Stimulated activated CD4-positive, alpha-beta T cell treated with anti-CD3 and anti-CD28 coated beads, Interleukin-1b, Interleukin-23, amount 100 ng/mL, for 24 hours (primary cell): Measurements from ENCODE around the gene ARHGEF10L.

ENCODE experiments used
- DNase-seq, 4 experiments: peaks; one replicate each; pipeline ENCODE4 v3.0.0-alpha.2; 2020; ENCODE audit warnings: low read depth in 4 of 4, low spot score in 1 of 4

The ARHGEF10L gene

GRCh38 chr1:17672226-17672625 lies 132.7 kb downstream of the ARHGEF10L start:
- no peak for DNase-seq

GRCh38 chr1:17673329-17674072 lies 134.0 kb downstream of the ARHGEF10L start:
- DNase-seq: no peak

DNA sequence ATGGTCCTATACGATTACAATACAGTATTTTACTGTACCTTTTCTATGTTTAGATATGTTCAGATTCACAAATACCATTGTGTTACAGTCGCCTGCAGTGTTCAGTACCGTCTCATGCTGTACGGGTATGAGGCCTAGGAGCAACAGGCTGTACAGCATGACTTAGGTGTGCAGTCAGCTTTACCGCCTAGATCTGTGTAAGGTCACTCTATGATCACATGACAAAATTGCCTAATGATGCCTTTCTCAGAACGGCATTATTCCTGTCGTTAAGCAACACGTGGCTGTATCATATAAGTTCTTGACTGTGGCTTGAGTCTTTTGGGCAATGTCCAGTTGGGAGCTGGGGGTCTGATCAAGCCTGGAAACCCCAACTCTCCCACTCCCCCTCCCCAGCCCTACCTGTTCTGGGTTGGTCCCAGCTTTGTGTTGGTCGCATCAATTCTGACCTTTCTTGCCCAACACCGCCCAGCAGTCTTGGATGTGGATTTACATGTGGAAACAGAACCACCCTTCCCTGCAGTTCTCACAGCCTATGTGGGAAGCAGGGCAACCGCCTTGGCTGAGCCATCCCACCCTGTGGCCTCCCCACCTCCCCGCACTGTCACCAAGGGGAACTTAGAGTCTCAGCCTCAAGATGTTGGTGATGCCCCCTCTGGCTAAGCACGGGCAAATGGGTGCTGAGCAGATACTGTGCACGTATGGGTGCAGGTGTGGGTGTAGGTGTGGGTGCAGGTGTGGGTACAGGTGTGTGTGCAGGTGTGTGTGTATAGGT lies 135.4 kb downstream of the ARHGEF10L start:
- no peak for DNase-seq

DNA sequence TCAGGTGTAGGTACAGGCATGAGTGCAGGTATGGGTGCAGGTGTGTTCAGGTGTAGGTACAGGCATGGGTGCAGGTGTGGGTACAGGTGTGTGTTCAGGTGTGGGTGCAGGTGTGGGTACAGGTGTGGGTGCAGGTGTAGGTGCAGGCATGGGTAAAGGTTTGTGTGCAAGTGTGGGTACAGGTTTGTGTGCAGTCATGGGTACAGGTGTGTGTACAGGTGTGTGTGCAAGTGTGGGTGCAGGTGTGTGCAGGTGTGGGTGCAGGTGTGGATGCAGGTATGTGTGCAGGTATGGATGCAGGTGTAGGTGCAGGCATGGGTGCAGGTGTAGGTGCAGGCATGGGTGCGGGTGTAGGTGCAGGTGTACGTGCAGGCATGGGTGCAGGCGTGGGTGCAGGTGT lies 136.2 kb downstream of the ARHGEF10L start:
- DNase-seq: no peak

- no peak for DNase-seq
Measured at GRCh38 chr1:17676387-17677060, 137.0 kb downstream of the ARHGEF10L start.

DNA sequence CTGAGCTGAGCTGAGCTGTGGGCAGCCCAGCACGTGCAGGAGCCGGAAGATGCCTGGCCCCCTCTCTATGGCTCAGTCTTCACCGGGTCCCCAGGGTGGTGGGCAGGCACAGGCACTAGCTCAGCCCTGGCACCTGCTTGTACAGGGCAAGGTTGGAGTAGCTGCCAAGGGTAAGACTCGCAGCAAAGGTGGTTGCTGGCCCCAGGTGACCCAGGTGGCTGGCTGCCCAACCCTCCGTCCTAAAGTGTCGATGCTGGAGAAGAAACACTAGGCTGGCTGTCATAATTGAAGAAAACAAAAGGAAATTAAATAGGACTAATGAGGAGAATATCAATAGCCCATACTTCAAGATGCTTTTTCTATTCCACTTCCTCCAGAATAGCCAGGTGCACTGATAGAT lies 138.5 kb downstream of the ARHGEF10L start:
- no peak for DNase-seq

- no peak for DNase-seq
Measured at GRCh38 chr1:17679856-17680255, 140.4 kb downstream of the ARHGEF10L start.

- no peak for DNase-seq
Measured at GRCh38 chr1:17680308-17680707, 140.8 kb downstream of the ARHGEF10L start.

DNA sequence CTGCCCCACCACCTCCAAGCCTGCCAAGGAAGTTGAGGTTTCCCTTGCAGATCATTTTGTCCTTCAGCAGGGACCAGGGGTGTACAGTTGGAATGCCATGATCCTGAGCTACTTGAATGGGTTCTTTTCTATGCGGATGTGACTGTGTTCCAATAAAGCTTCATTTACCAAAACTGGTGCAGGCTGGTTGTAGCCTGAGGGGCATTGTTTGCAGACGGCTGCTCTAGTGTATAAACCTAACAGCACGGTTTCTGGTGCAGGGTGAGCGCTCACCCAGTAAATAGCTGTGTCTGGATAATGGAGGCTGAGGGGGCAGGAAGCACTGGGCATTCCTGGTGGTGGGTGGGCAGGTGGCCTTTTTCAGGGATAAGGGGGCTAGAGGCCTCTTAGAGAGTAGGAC lies 142.9 kb downstream of the ARHGEF10L start:
- no peak for DNase-seq

GRCh38 chr1:17683598-17683997 lies 144.1 kb downstream of the ARHGEF10L start:
- no peak for DNase-seq

DNA sequence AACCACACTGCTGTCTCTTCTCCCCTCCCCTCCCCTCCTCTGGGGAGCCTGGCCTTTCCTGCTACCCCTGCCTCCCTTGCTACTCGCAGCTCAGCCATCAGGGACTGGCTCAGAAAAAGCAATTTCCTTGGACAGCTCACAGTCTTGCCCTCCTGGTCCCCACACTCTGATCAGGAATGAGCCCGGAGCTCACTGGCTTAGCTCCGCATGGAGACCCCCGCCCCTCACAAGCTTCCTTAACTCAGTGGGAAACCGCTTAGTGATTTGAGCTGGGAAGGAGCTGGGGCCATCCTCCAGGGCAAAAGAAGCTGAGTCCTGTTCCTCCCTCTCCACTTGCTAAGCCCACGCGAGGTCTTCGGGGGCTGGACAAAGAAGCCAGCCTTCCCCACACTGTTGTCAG lies 145.3 kb downstream of the ARHGEF10L start:
- DNase-seq: no peak

- no peak for DNase-seq
Measured at GRCh38 chr1:17686258-17686657, 146.8 kb downstream of the ARHGEF10L start.

DNA sequence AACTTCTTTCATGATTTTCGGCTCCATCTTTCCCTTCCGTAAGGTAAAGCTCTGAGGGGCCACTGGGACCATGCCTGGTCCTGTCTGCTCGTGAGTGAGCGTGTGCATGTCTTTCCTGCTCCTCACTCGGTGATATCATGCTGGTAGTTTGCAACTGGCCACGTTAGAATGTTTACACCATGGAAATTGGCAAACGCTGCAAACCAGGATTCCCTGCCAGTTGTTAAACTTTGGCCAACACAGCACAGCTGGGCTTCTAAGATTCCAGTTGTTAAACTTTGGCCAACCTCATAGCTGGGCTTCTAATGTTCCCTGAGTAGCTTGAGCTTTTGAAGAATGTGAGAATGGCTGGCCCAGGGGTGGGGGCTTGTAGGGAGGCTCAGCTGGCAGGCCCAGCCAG lies 147.6 kb downstream of the ARHGEF10L start:
- no peak for DNase-seq

DNA sequence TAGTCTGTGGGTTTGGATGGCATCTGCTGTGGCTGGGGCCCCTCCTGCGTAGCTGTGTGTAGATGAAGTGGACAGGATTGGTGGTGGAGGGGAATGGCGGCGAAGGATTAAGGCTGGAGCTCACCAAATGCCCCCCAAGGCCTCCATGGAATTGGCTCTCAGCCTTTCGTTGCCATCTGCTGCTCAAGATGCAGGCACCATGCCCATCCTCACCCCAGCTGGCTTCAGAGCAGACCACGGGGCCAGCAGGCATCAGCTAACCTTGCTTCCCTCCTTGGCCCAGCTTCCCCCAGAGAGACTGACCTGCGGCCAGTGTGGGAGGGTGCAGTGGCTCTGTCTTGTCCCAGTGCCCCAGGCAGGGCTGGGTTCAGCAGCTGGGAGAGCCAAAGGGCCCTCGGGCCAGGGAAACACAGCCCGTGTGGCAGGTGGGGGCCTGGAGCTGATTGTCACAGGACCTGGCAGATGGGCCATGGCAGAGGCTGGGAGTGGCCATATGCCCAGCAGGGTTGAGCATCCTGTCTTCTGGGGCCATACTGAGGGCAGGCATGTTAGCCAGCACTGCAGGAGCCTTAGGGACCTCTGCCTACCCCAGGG lies 148.8 kb downstream of the ARHGEF10L start:
- DNase-seq: no peak

DNA sequence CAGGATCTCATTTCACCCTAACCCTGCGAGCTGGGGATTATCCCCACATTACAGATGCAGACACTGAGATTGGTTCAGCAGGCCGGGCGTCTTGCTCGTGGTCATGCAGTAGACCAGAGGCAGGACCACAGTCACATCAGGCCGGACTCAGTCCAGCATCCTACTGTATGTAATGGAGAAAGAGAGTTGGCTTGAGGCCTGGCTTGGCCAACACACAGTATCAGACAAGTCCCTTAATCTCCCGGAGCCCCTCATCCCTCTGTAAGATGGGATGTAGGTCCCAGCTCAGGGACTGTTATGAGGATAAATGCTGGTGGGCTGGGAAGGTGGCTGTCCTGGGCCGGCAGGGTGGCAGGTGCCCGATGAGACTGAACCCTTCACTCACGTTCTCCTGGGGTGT lies 149.5 kb downstream of the ARHGEF10L start:
- no peak for DNase-seq

DNA sequence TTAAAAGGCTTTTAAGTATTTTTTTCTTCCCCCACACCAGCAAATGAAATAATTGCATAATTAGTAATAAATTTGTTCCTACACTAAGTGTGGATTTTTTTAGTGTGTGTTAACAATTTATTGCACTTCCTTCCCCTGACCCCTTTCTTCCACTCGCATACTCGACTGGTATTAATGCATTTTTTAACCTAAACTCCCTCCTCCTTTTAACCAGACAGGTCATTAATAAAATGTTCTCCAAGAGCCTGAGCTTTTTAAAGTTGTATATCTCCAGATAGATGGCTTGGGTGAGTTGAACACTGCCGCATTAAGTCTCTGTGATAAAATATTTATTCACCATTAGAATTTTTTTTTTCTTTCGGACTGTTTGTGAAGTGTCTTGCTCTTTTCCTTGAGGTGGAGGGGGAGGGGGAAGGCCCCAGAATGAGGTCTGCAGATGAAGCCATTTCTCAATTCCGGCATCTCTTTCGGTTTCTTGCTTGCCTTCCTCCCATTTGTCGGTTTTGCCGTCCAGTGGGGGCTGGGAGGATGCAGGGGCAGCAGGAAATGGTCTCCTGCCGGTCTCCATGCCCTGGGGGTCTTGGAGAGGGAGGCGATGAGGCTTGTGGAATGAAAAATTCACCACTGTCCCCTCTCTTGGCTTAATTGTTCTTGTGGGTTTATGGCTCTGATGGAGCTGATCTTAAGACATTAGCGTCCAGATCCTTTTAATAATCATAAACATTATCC lies 151.6 kb downstream of the ARHGEF10L start:
- no peak for DNase-seq

- no peak for DNase-seq
Measured at GRCh38 chr1:17692645-17693044, 153.1 kb downstream of the ARHGEF10L start.

DNA sequence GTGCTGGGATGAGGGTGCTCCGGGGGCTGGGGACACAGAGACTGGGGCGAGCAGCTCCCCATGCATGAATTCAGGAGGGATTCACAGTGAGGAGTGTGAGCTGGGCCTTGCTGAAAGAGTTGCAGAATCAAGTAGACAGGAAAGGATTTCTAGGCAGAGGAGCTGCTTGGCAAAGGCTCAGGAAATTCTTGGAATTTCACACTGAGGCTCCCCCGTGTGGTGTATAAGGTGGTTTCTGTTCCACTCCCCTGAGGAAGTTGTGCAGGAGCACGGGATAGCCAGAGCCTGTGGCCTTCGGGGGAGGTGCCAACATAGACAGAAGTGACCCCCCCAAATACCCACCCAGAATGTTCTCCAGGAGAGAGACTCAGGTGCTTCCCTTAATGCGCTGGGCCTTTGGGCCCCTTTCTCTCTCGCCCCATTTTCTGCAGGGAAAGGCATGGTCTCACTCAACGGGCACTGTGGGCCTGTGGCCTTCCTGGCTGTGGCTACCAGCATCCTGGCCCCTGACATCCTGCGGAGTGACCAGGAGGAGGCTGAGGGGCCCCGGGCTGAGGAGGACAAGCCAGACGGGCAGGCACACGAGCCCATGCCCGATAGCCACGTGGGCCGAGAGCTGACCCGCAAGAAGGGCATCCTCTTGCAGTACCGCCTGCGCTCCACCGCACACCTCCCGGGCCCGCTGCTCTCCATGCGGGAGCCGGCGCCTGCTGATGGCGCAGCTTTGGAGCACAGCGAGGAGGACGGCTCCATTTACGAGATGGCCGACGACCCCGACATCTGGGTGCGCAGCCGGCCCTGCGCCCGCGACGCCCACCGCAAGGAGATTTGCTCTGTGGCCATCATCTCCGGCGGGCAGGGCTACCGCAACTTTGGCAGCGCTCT lies 157.2 kb downstream of the ARHGEF10L start:
- DNase-seq: no peak

DNA sequence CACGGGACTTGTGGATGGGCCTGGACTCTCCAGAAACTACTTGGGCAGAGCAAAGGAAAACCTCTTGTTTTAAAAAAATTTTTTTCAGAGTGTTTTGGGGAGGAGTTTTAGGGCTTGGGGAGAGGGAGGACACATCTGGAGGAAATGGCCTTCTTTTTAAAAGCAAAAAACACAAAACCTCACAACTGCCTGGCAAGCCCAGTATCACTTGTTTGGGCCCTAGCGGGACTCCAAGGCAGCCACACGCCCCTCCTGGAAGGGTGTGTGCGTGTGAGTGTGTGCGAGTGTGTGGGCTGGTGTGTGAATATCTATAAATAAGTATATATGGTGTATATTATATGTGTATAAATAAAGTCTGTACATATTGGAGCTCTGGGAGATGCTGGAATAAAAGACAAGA lies 158.0 kb downstream of the ARHGEF10L start:
- no peak for DNase-seq

- no peak for DNase-seq
Measured at GRCh38 chr1:17699581-17699980, 160.1 kb downstream of the ARHGEF10L start.
